DOHH2 (cell line): Measurements from ENCODE around the gene SLC25A17.

Experiments
- H3F3A ChIP-seq: fragments of 200-600 bp; sonication (generic), shearing (Covaris generic); 2 replicates; pipeline ENCODE4 v1.6.0; 2016; ENCODE audit warnings: antibody characterized with exemption, mild to moderate bottlenecking; ENCODE audit not compliant: control insufficient read depth, insufficient read depth
- H3K27ac ChIP-seq: fragments of 200-600 bp; sonication (generic); 2 replicates; pipeline ENCODE4 v1.5.1; 2014; ENCODE audit warnings: low read depth, mild to moderate bottlenecking, low read length, moderate library complexity
- H3K27me3 ChIP-seq: fragments of 200-600 bp; sonication (generic); 2 replicates; pipeline ENCODE4 v1.6.1; 2014; ENCODE audit warnings: mild to moderate bottlenecking, low read length, mixed read lengths; ENCODE audit not compliant: control insufficient read depth
- H3K36me3 ChIP-seq: fragments of 200-600 bp; sonication (generic); 2 replicates; pipeline ENCODE4 v1.6.1; 2014; ENCODE audit warnings: mild to moderate bottlenecking, low read length, moderate library complexity, mixed read lengths; ENCODE audit not compliant: control insufficient read depth
- H3K4me1 ChIP-seq: fragments of 200-600 bp; sonication (generic); 2 replicates; pipeline ENCODE4 v1.6.1; 2014; ENCODE audit warnings: mild to moderate bottlenecking, low read length, mixed read lengths; ENCODE audit not compliant: control insufficient read depth
- H3K4me2 ChIP-seq: fragments of 200-600 bp; sonication (generic); 2 replicates; pipeline ENCODE4 v1.6.0; 2014; ENCODE audit warnings: mild to moderate bottlenecking, low read length, moderate library complexity
- H3K4me3 ChIP-seq: fragments of 200-600 bp; sonication (generic); 2 replicates; pipeline ENCODE4 v1.5.1; 2014; ENCODE audit warnings: mild to moderate bottlenecking, low read length, mixed read lengths
- H3K79me2 ChIP-seq: fragments of 200-600 bp; sonication (generic); 2 replicates; pipeline ENCODE4 v1.6.1; 2014; ENCODE audit warnings: mild to moderate bottlenecking, low read length, mixed read lengths; ENCODE audit not compliant: control insufficient read depth
- H3K9me2 ChIP-seq: fragments of 200-600 bp; sonication (generic); replicated peaks from 2 replicates; pipeline ENCODE4 v1.6.1; 2014; ENCODE audit warnings: mild to moderate bottlenecking, low read length, mixed read lengths; ENCODE audit not compliant: control insufficient read depth
- H3K9me3 ChIP-seq: fragments of 200-600 bp; sonication (generic); 2 replicates; pipeline ENCODE4 v1.6.1; 2014; ENCODE audit warnings: antibody characterized with exemption, low read length, mixed read lengths; ENCODE audit not compliant: control insufficient read depth, insufficient read depth
- H4K20me1 ChIP-seq: fragments of 200-600 bp; sonication (generic); 2 replicates; pipeline ENCODE4 v1.6.0; 2014; ENCODE audit warnings: low read depth, mild to moderate bottlenecking, antibody characterized with exemption, low read length, moderate library complexity; ENCODE audit not compliant: control insufficient read depth, insufficient read depth
- CTCF ChIP-seq: fragments of 200-600 bp; sonication (generic); IDR thresholded peaks from one replicate; pipeline ENCODE4 v1.5.1; 2014; ENCODE audit warnings: antibody characterized with exemption, mild to moderate bottlenecking, low read depth, low read length; ENCODE audit not compliant: poor library complexity, severe bottlenecking
- EZH2phosphoT487 ChIP-seq: fragments of 200-600 bp; sonication (generic); IDR thresholded peaks from 2 replicates; pipeline ENCODE4 v1.6.1; 2017; ENCODE audit warnings: borderline replicate concordance, mild to moderate bottlenecking, antibody characterized with exemption, low read length, moderate library complexity, mixed read lengths

The SLC25A17 gene

DNA sequence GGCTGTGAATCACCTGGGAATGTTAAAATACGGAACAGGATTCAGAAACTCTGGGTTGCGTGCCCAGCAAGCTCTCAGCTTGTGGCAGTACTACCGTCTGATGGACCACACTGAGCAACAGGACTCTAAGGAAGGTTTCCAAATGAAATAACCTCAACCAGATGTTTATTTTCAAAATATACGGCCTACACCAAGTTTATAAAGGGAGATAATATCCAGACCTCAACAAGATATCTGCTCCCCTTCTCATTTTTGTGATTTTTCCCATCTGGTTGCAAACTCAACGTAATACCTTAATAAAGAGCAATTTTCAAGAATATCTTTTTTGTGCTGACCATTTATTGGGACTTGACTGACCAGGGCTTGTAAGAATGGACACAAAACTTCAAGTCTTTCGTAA lies 49.4 kb downstream of the SLC25A17 start:
- TF ChIP-seq CTCF (no peak), EZH2phosphoT487 (no peak)
- no peak overlapping the region for H3K27ac ChIP-seq
- no peak overlapping the region for H3K4me2 ChIP-seq

GRCh38 chr22:40768206-40768605 lies 50.9 kb downstream of the SLC25A17 start:
- peaks cover 37% of the 10 kb centered on the region for H3K36me3 ChIP-seq
- no peaks in the 10 kb centered on the region for H3K9me2 ChIP-seq
- H3K9me3 ChIP-seq = no peaks in the 10 kb centered on the region
- peaks cover 33% of the 10 kb centered on the region for H3K4me1 ChIP-seq
- no peak overlapping the region for H3K4me3 ChIP-seq
- H3K27me3 ChIP-seq = no peaks in the 10 kb centered on the region
- H4K20me1 ChIP-seq = no peaks in the 10 kb centered on the region
- no peak overlapping the region for H3K27ac ChIP-seq
- H3K4me2 ChIP-seq = no peak overlapping the region
- H3K79me2 ChIP-seq = no peaks in the 10 kb centered on the region
- H3F3A ChIP-seq = peaks cover 24% of the 10 kb centered on the region
- TF ChIP-seq CTCF (no peak), EZH2phosphoT487 (no peak)

More for the DNA sequence above, 49.4 kb downstream of the SLC25A17 start:
- Histone ChIP-seq H3K79me2 (no peaks in the 10 kb centered on the region), H3K9me3 (no peaks in the 10 kb centered on the region), H3K27me3 (no peaks in the 10 kb centered on the region), H3K4me1 (peaks cover 23% of the 10 kb centered on the region), H3K9me2 (no peaks in the 10 kb centered on the region), H3F3A (peaks cover 24% of the 10 kb centered on the region), H4K20me1 (no peaks in the 10 kb centered on the region), H3K4me3 (no peak overlapping the region), H3K36me3 (peaks cover 44% of the 10 kb centered on the region)

DNA sequence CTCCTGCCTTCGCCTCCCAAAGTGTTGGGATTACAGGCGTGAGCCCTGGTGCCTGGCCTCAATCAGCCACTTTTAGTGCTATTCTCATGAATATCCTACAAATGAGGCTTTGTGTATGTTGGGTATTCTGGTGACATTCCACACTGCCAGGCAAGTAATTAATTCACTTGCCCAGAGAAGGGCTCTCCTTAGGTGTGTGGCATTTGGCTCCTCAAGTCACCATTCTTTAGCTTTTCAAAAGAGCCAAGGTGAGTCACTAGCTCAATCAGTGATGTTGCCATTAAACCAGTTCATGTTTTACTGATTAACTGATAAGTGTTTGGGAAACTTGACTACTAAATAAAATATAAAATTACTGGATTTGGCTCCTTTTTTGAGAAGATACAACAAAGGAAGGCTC lies 52.2 kb downstream of the SLC25A17 start:
- H3K36me3 ChIP-seq = peaks cover 37% of the 10 kb centered on the region
- no peaks in the 10 kb centered on the region for H3K9me3 ChIP-seq
- H3K79me2 ChIP-seq = no peaks in the 10 kb centered on the region
- H3K9me2 ChIP-seq = no peaks in the 10 kb centered on the region
- H3F3A ChIP-seq = peaks cover 24% of the 10 kb centered on the region
- no peaks in the 10 kb centered on the region for H3K27me3 ChIP-seq
- H4K20me1 ChIP-seq = no peaks in the 10 kb centered on the region
- no peak overlapping the region for H3K27ac ChIP-seq
- TF ChIP-seq CTCF = no peak
- TF ChIP-seq EZH2phosphoT487 = no peak
- no peak overlapping the region for H3K4me2 ChIP-seq
- H3K4me3 ChIP-seq = no peak overlapping the region
- H3K4me1 ChIP-seq = peaks cover 33% of the 10 kb centered on the region
